ENCODE data around the gene DLG4. TPM values are rescaled to one million over a fixed set of nuclear protein-coding genes. Genes with fewer than 3 reads are reported as not detected.

The DLG4 gene
- total RNA-seq, 1 experiment from 2014 or later = 38.3 TPM

DNA sequence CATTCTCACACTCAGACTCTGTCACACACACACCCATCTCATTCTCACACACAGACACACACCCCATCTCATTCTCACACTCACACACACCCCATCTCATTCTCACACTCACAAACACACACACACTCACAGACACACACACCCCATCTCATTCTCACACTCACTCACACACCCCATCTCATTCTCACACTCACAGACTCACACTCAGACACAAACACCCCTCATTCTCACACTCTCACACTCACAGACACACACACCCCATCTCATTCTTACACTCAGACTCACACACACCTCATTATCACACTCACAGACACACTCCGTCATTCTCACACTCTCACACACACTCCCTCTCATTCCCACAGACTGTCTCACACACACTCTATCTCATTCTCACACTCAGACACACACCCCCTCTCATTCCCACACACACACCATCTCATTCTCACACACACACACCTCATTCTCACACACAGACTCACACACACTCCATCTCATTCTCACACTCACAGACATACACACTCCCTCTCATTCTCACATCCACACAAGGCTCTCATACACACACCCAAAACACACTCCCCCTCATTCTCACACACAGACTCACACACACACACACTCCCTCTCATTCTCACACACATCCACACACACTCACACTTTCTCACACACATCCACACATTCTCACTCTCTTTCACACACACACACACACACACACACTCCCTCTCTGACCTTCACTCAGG, 43.4 kb downstream of the DLG4 start:
- WGBS (ENCODE audit: extremely low coverage, insufficient read length, low lambda C conversion rate) = 100% methylated on average over 1 of the region's 1 CpG

More for the DNA sequence above, 43.4 kb downstream of the DLG4 start:
- H3K4ac ChIP-seq (ENCODE audit: low read depth, low read length) = no peak overlapping the region
- H3K27me3 Mint-ChIP-seq (ENCODE audit: low read depth) = peaks cover 34% of the 10 kb centered on the region
- H2BK20ac ChIP-seq (ENCODE audit: low read depth, low read length, poor library complexity, severe bottlenecking) = no peak overlapping the region
- H3T11ph ChIP-seq (ENCODE audit: low read length) = no peak overlapping the region
- peaks cover 5% of the 10 kb centered on the region; the same call in 1 of the 2 replicates for H3K27me3 ChIP-seq (ENCODE audit: insufficient read depth, low read length)
- H3K18ac ChIP-seq (ENCODE audit: insufficient read length, low read depth, low read length) = no peak overlapping the region
- H2AFZ ChIP-seq (ENCODE audit: low read length) = no peak overlapping the region
- no peaks in the 10 kb centered on the region for H3K79me1 ChIP-seq (ENCODE audit: insufficient read depth, low read depth, low read length, poor library complexity, severe bottlenecking)
- H4K5ac ChIP-seq (ENCODE audit: insufficient read length, low read depth, low read length) = peak overlapping the region; percentile 2
- no peak overlapping the region for H2AK5ac ChIP-seq (ENCODE audit: insufficient read length, low read length)
- no peak overlapping the region for H2BK5ac ChIP-seq (ENCODE audit: insufficient read length, low read length)
- H2BK12ac ChIP-seq (ENCODE audit: insufficient read length, low read depth, low read length) = no peak overlapping the region
- no peak overlapping the region for H3K27ac ChIP-seq (ENCODE audit: insufficient read length, low read depth, low read length)
- no peaks in the 10 kb centered on the region for H3K36me3 Mint-ChIP-seq (ENCODE audit: insufficient read depth in 1 of 3, low read depth in 3 of 3)
- TF ChIP-seq, protein P1, sequence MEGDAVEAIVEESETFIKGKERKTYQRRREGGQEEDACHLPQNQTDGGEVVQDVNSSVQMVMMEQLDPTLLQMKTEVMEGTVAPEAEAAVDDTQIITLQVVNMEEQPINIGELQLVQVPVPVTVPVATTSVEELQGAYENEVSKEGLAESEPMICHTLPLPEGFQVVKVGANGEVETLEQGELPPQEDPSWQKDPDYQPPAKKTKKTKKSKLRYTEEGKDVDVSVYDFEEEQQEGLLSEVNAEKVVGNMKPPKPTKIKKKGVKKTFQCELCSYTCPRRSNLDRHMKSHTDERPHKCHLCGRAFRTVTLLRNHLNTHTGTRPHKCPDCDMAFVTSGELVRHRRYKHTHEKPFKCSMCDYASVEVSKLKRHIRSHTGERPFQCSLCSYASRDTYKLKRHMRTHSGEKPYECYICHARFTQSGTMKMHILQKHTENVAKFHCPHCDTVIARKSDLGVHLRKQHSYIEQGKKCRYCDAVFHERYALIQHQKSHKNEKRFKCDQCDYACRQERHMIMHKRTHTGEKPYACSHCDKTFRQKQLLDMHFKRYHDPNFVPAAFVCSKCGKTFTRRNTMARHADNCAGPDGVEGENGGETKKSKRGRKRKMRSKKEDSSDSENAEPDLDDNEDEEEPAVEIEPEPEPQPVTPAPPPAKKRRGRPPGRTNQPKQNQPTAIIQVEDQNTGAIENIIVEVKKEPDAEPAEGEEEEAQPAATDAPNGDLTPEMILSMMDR (conservative IDR thresholded peaks at IDR 0.05) = no peak
- no peak overlapping the region for H2BK120ac ChIP-seq (ENCODE audit: low read depth, low read length, poor library complexity, severe bottlenecking)
- H3K79me2 ChIP-seq (ENCODE audit: insufficient read depth, low read length) = no peaks in the 10 kb centered on the region
- no peak for DNase-seq
- peak overlapping the region; percentile 91 for H3K4me2 ChIP-seq (ENCODE audit: insufficient read depth, insufficient read length, low read length)
- H4K8ac ChIP-seq (replicated peaks; ENCODE audit: insufficient read length, low read depth, low read length) = no peak overlapping the region
- no peak overlapping the region for H3K23ac ChIP-seq (ENCODE audit: insufficient read length, low read depth, low read length)
- no peak overlapping the region for H3K27ac Mint-ChIP-seq
- no peak overlapping the region for H2BK15ac ChIP-seq (ENCODE audit: low read depth, low read length)
- peaks cover 16% of the 10 kb centered on the region for H3K23me2 ChIP-seq (ENCODE audit: insufficient read length, low read depth, low read length, poor library complexity, severe bottlenecking)
- H3K9ac ChIP-seq (ENCODE audit: extremely low read depth, insufficient read length, low read length) = no peak overlapping the region
- no peak overlapping the region for H3K4me3 Mint-ChIP-seq
- H4K20me1 ChIP-seq (ENCODE audit: control insufficient read depth, insufficient read depth, insufficient read length) = no peaks in the 10 kb centered on the region
- no peak overlapping the region for H3K14ac ChIP-seq (ENCODE audit: insufficient read depth, low read length)
- H4K91ac ChIP-seq (ENCODE audit: insufficient read length, low read depth, low read length) = no peak overlapping the region
- H3K4me1 Mint-ChIP-seq = peaks cover 5 to 10% of the 10 kb centered on the region in 2 experiments; a peak in 3 of 4 replicates
- no peaks in the 10 kb centered on the region for H3K9me3 ChIP-seq (ENCODE audit: control insufficient read depth, low read depth, low read length)
- no peaks in the 10 kb centered on the region; the same call in 1 of the 2 replicates for H3K4me1 ChIP-seq (ENCODE audit: insufficient read depth, low read length)
- H3K56ac ChIP-seq (ENCODE audit: insufficient read length, low read depth, low read length) = no peak overlapping the region
- no peaks in the 10 kb centered on the region for H3K9me3 Mint-ChIP-seq

Measured in H9 (cell line).